PC-3 (cell line): ENCODE results near the gene SLCO2B1.

Source experiments
- CTCF ChIP-seq: fragments of 300-600 bp; sonication (generic); conservative IDR thresholded peaks from 2 replicates; pipeline ENCODE4 v1.5.1; 2017; ENCODE audit warnings: antibody characterized with exemption, low read depth, mild to moderate bottlenecking, low read length
- EZH2 ChIP-seq: fragments of 300-600 bp; sonication (generic); IDR thresholded peaks from one replicate; pipeline ENCODE4 v1.6.1; 2017; ENCODE audit warnings: antibody characterized with exemption, mild to moderate bottlenecking, low read length; ENCODE audit not compliant: unreplicated experiment
- EZH2phosphoT487 ChIP-seq: fragments of 300-600 bp; sonication (generic); IDR thresholded peaks from 2 replicates; pipeline ENCODE4 v1.6.1; 2018; ENCODE audit warnings: mild to moderate bottlenecking, antibody characterized with exemption, low read length, borderline replicate concordance

GRCh38 chr11:75191330-75191717, 40.4 kb downstream of the SLCO2B1 start:
- TF ChIP-seq EZH2: no peak
- no peak for TF ChIP-seq CTCF
- TF ChIP-seq EZH2phosphoT487: no peak
